ENCODE results near the gene PTH2R.
"Not testable (repeated sequence)": the region's sequence is repeated elsewhere in the genome, so short reads cannot be mapped to it uniquely, and the experiment has no call there.

The PTH2R gene

GRCh38 chr2:208488686-208489564 is 82.3 kb downstream of the PTH2R start:
- DNase-seq: no peak

- no peak for DNase-seq
Observed at GRCh38 chr2:208489687-208490086, 83.1 kb downstream of the PTH2R start.

- DNase-seq: no peak
Observed at GRCh38 chr2:208490492-208490891, 83.9 kb downstream of the PTH2R start.

- no peak for DNase-seq
Observed at GRCh38 chr2:208491641-208492040, 85.0 kb downstream of the PTH2R start.

GRCh38 chr2:208492069-208492468 is 85.5 kb downstream of the PTH2R start:
- no peak for DNase-seq

GRCh38 chr2:208493186-208493585 is 86.6 kb downstream of the PTH2R start:
- no peak for DNase-seq

GRCh38 chr2:208496129-208496528 is 89.5 kb downstream of the PTH2R start:
- DNase-seq: no peak

GRCh38 chr2:208501206-208501605 is 94.6 kb downstream of the PTH2R start:
- DNase-seq: no peak

GRCh38 chr2:208502288-208502687 is 95.7 kb downstream of the PTH2R start:
- no peak for DNase-seq

GRCh38 chr2:208505365-208505764 is 98.8 kb downstream of the PTH2R start:
- DNase-seq: not testable (repeated sequence)

GRCh38 chr2:208509586-208509985 is 103.0 kb downstream of the PTH2R start:
- DNase-seq: no peak

- DNase-seq: no peak
Observed at GRCh38 chr2:208511016-208511415, 104.4 kb downstream of the PTH2R start.

GRCh38 chr2:208511573-208511972 is 105.0 kb downstream of the PTH2R start:
- no peak for DNase-seq

- no peak for DNase-seq
Observed at GRCh38 chr2:208515099-208515498, 108.5 kb downstream of the PTH2R start.

GRCh38 chr2:208523069-208523468 is 116.5 kb downstream of the PTH2R start:
- DNase-seq: not testable (repeated sequence)

- DNase-seq: not testable (repeated sequence)
Observed at GRCh38 chr2:208525165-208525564, 118.6 kb downstream of the PTH2R start.

- no peak for DNase-seq
Observed at GRCh38 chr2:208529796-208530195, 123.2 kb downstream of the PTH2R start.

- no peak for DNase-seq
Observed at GRCh38 chr2:208531361-208531760, 124.8 kb downstream of the PTH2R start.

- not testable (repeated sequence) for DNase-seq
Observed at GRCh38 chr2:208535578-208535977, 129.0 kb downstream of the PTH2R start.

GRCh38 chr2:208541461-208541988 is 134.9 kb downstream of the PTH2R start:
- DNase-seq: no peak

GRCh38 chr2:208541989-208542464 is 135.4 kb downstream of the PTH2R start:
- no peak for DNase-seq

GRCh38 chr2:208542465-208543041 is 136.0 kb downstream of the PTH2R start:
- DNase-seq: no peak

Data from activated naive CD4-positive, alpha-beta T cell (primary cell).